Rectal smooth muscle tissue (tissue), 1 donor: ENCODE data around the gene CHRNA9.
"Not testable (repeated sequence)": the region's sequence is repeated elsewhere in the genome, so short reads cannot be mapped to it uniquely, and the experiment has no call there.

Source experiments
- H3K27ac ChIP-seq: one replicate; pipeline ENCODE4 v1.7.0; 2013; ENCODE audit warnings: low read depth, low read length, inconsistent platforms
- H3K27me3 ChIP-seq: one replicate; pipeline ENCODE4 v1.7.0; 2013; ENCODE audit warnings: low read length; ENCODE audit not compliant: control insufficient read depth, insufficient read depth
- H3K36me3 ChIP-seq: one replicate; pipeline ENCODE4 v1.7.0; 2013; ENCODE audit warnings: low read length; ENCODE audit not compliant: control insufficient read depth, insufficient read depth
- H3K4me1 ChIP-seq: one replicate; pipeline ENCODE4 v1.7.0; 2013; ENCODE audit warnings: low read length; ENCODE audit not compliant: control insufficient read depth, insufficient read depth
- H3K4me3 ChIP-seq: one replicate; pipeline ENCODE4 v1.7.0; 2013; ENCODE audit warnings: low read length
- H3K9ac ChIP-seq: one replicate; pipeline ENCODE4 v1.7.0; 2013; ENCODE audit warnings: low read length

The CHRNA9 gene

GRCh38 chr4:40334591-40335524 lies at the start of gene CHRNA9:
TSS of gene CHRNA9 (plus strand) at chr4:40335333. CDS start at chr4:40335468, 135 bp downstream.
- Histone ChIP-seq H3K4me1 (no peaks in the 10 kb centered on the region), H3K36me3 (no peaks in the 10 kb centered on the region), H3K9ac (no peak within 1 kb of the TSS), H3K27ac (no peak within 1 kb of the TSS), H3K27me3 (no peaks in the 10 kb centered on the region), H3K4me3 (no peak within 1 kb of the TSS)

GRCh38 chr4:40285692-40286091 lies 49.4 kb upstream of the CHRNA9 start:
- Histone ChIP-seq H3K27ac (no peak overlapping the region), H3K9ac (no peak overlapping the region), H3K4me3 (no peak overlapping the region), H3K36me3 (no peaks in the 10 kb centered on the region), H3K4me1 (no peaks in the 10 kb centered on the region), H3K27me3 (no peaks in the 10 kb centered on the region)

- Histone ChIP-seq H3K9ac (no peak overlapping the region), H3K4me1 (no peaks in the 10 kb centered on the region), H3K36me3 (no peaks in the 10 kb centered on the region), H3K27me3 (no peaks in the 10 kb centered on the region), H3K4me3 (no peak overlapping the region), H3K27ac (no peak overlapping the region)
These were observed 46.6 kb upstream of the CHRNA9 start for GRCh38 chr4:40288566-40288965.

- Histone ChIP-seq H3K9ac (no peak overlapping the region), H3K4me1 (no peaks in the 10 kb centered on the region)
These were observed 45.6 kb upstream of the CHRNA9 start for GRCh38 chr4:40289366-40290188.

GRCh38 chr4:40290611-40291186 lies 44.4 kb upstream of the CHRNA9 start:
- H3K27me3 ChIP-seq, H3K9ac ChIP-seq, H3K4me1 ChIP-seq: not testable (repeated sequence)

More at GRCh38 chr4:40289366-40290188, 45.6 kb upstream of the CHRNA9 start:
- Histone ChIP-seq H3K27me3 (no peaks in the 10 kb centered on the region), H3K36me3 (no peaks in the 10 kb centered on the region), H3K27ac (no peak overlapping the region), H3K4me3 (no peak overlapping the region)

GRCh38 chr4:40292313-40292759 lies 42.8 kb upstream of the CHRNA9 start:
- no peaks in the 10 kb centered on the region for H3K36me3 ChIP-seq
- H3K27ac ChIP-seq, result no peak overlapping the region
- no peaks in the 10 kb centered on the region for H3K27me3 ChIP-seq
- H3K4me1 ChIP-seq, result no peaks in the 10 kb centered on the region
- no peak overlapping the region for H3K4me3 ChIP-seq
- H3K9ac ChIP-seq, result no peak overlapping the region

More at GRCh38 chr4:40290611-40291186, 44.4 kb upstream of the CHRNA9 start:
- not testable (repeated sequence) for H3K36me3 ChIP-seq, H3K4me3 ChIP-seq, H3K27ac ChIP-seq

- H3K36me3 ChIP-seq, result no peaks in the 10 kb centered on the region
- no peak overlapping the region for H3K27ac ChIP-seq
- no peaks in the 10 kb centered on the region for H3K4me1 ChIP-seq
- no peak overlapping the region for H3K4me3 ChIP-seq
- no peak overlapping the region for H3K9ac ChIP-seq
- no peaks in the 10 kb centered on the region for H3K27me3 ChIP-seq
These were observed 40.8 kb upstream of the CHRNA9 start for GRCh38 chr4:40294339-40294738.

- not testable (repeated sequence) for H3K27ac ChIP-seq, H3K9ac ChIP-seq, H3K36me3 ChIP-seq, H3K4me1 ChIP-seq, H3K27me3 ChIP-seq, H3K4me3 ChIP-seq
These were observed 40.1 kb upstream of the CHRNA9 start for GRCh38 chr4:40295030-40295429.

GRCh38 chr4:40295572-40295971 lies 39.6 kb upstream of the CHRNA9 start:
- no peaks in the 10 kb centered on the region for H3K27me3 ChIP-seq
- H3K9ac ChIP-seq, result no peak overlapping the region
- H3K36me3 ChIP-seq, result no peaks in the 10 kb centered on the region
- H3K4me1 ChIP-seq, result no peaks in the 10 kb centered on the region
- no peak overlapping the region for H3K27ac ChIP-seq
- no peak overlapping the region for H3K4me3 ChIP-seq

GRCh38 chr4:40299126-40299525 lies 36.0 kb upstream of the CHRNA9 start:
- Histone ChIP-seq H3K36me3 (no peaks in the 10 kb centered on the region), H3K4me1 (no peaks in the 10 kb centered on the region), H3K27me3 (no peaks in the 10 kb centered on the region), H3K9ac (no peak overlapping the region), H3K27ac (no peak overlapping the region), H3K4me3 (no peak overlapping the region)

GRCh38 chr4:40299811-40300292 lies 35.3 kb upstream of the CHRNA9 start:
- no peaks in the 10 kb centered on the region for H3K27me3 ChIP-seq
- H3K36me3 ChIP-seq, result no peaks in the 10 kb centered on the region
- no peak overlapping the region for H3K4me3 ChIP-seq
- H3K4me1 ChIP-seq, result no peaks in the 10 kb centered on the region
- H3K27ac ChIP-seq, result no peak overlapping the region
- H3K9ac ChIP-seq, result no peak overlapping the region
